Upper lobe of right lung (tissue), 1 donor: ENCODE data around the gene CTAGE6. TPM values are rescaled to one million over a fixed set of nuclear protein-coding genes. Genes with fewer than 3 reads are reported as not detected.
"Not testable (repeated sequence)": the region's sequence is repeated elsewhere in the genome, so short reads cannot be mapped to it uniquely, and the experiment has no call there.

ENCODE experiments used
- ATAC-seq: fragments of 200-7000 bp; cut with Tn5 transposase; one replicate; pipeline ENCODE4 v1.9.1; 2020; ENCODE audit warnings: mild to moderate bottlenecking, moderate library complexity
- DNase-seq: peaks from one replicate; pipeline ENCODE4 v3.0.0-alpha.2; 2020
- H3K27ac ChIP-seq: fragments of 200-600 bp; one replicate; pipeline ENCODE4 v1.8.0; 2022
- H3K27me3 ChIP-seq: fragments of 200-600 bp; one replicate; pipeline ENCODE4 v1.8.0; 2022; ENCODE audit warnings: mild to moderate bottlenecking
- H3K36me3 ChIP-seq: fragments of 200-600 bp; one replicate; pipeline ENCODE4 v1.8.0; 2022
- H3K4me1 ChIP-seq: fragments of 200-600 bp; one replicate; pipeline ENCODE4 v1.8.0; 2022
- H3K4me3 ChIP-seq: fragments of 200-600 bp; one replicate; pipeline ENCODE4 v1.8.0; 2022; ENCODE audit warnings: mild to moderate bottlenecking
- H3K9me3 ChIP-seq: fragments of 200-600 bp; one replicate; pipeline ENCODE4 v1.8.0; 2022
- intact Hi-C: fragments of 100-400 bp; cut with DNase I; formaldehyde crosslinking; loops from one replicate; pipeline ENCODE4 v1.11.0; 2022
- total RNA-seq: library from RNA; stranded (reverse); fragmentation: NEBNext Ultra II Directional; extraction: Animal tissue kit (Norgen Biotek cat#: 25700); gene quantifications from one replicate; pipeline ENCODE4 v1.2.1, GENCODE V29; 2021
- donor health status: DM: no; HTN: yes; CAD: no; lungs with severe emphysema.

The CTAGE6 gene
- total RNA-seq, 1 donor from 2014 or later: 0.52 TPM

GRCh38 chr7:143712381-143712780 is 45.1 kb downstream of the CTAGE6 start:
- ATAC-seq: peak; percentile 77
- H3K27ac ChIP-seq, DNase-seq, H3K27me3 ChIP-seq, H3K9me3 ChIP-seq, intact Hi-C loops, H3K4me1 ChIP-seq, H3K36me3 ChIP-seq, H3K4me3 ChIP-seq: not testable (repeated sequence)

- H3K4me1 ChIP-seq, H3K27me3 ChIP-seq, intact Hi-C loops, DNase-seq, H3K27ac ChIP-seq, H3K36me3 ChIP-seq, H3K9me3 ChIP-seq, H3K4me3 ChIP-seq: not testable (repeated sequence)
- peak; percentile 56 for ATAC-seq
These were observed 45.7 kb downstream of the CTAGE6 start for GRCh38 chr7:143711727-143712324.

GRCh38 chr7:143709895-143710294 is 47.6 kb downstream of the CTAGE6 start:
- intact Hi-C loops, H3K4me3 ChIP-seq, DNase-seq, H3K36me3 ChIP-seq, ATAC-seq, H3K27me3 ChIP-seq, H3K9me3 ChIP-seq, H3K4me1 ChIP-seq, H3K27ac ChIP-seq: not testable (repeated sequence)

Other genes with a start within 250 kb of the CTAGE6 start
- 0.93 TPM for gene CTAGE15, start 185.9 kb downstream of the CTAGE6 start, total RNA-seq
- 4.4 TPM for gene TCAF2, start 136.7 kb downstream of the CTAGE6 start, total RNA-seq
- 42.6 TPM for gene TCAF1, start 144.5 kb upstream of the CTAGE6 start, total RNA-seq
- gene OR2F2, start 177.5 kb upstream of the CTAGE6 start, total RNA-seq: not detected
- gene OR2F1, start 197.1 kb upstream of the CTAGE6 start, total RNA-seq: not detected
- not detected for gene OR6B1, start 242.6 kb upstream of the CTAGE6 start, total RNA-seq